GM12878 (cell line): ENCODE data around the gene ERG. TPM values are rescaled to one million over a fixed set of nuclear protein-coding genes. Genes with fewer than 3 reads are reported as not detected.

ENCODE experiments used
- ATAC-seq: fragments of 200-7000 bp; cut with Tn5 transposase; 3 replicates; pipeline ENCODE4 v1.9.1; 2020; ENCODE audit warnings: mild to moderate bottlenecking, moderate library complexity
- BruUV-seq: library from RNA; stranded (reverse); fragments of 400-500 nt; replicated peaks from 2 replicates; lab custom pipeline; 2021; lab: Mats Ljungman, UMichigan
- CTCF ChIA-PET: fragments of 300-600 bp; sonication (Branson Sonifier 250); formaldehyde crosslinking; extraction: SDS; loops from one replicate; lab custom pipeline; 2021; ENCODE audit warnings: inconsistent platforms; lab: Yijun Ruan, JAX
- POLR2A ChIA-PET: fragments of 350-600 bp; formaldehyde crosslinking; extraction: SDS; loops from one replicate; lab custom pipeline; 2021; ENCODE audit warnings: inconsistent platforms; lab: Charles Lee
- RAD21 ChIA-PET: fragments of 300-600 bp; sonication (Branson Sonifier 250); formaldehyde crosslinking; loops from one replicate; lab custom pipeline; 2023; ENCODE audit warnings: antibody characterized with exemption; ENCODE audit not compliant: unreplicated experiment; lab: Charles Lee
- SMC1A ChIA-PET: fragments of 300-600 bp; sonication (Branson Sonifier 250); formaldehyde crosslinking; loops from one replicate; lab custom pipeline; 2023; ENCODE audit not compliant: unreplicated experiment, uncharacterized antibody; lab: Charles Lee
- DNase-seq: peaks from one replicate; pipeline ENCODE4 v3.0.0-alpha.2; 2011; ENCODE audit warnings: low read depth, low spot score
- FAIRE-seq: peaks from 3 replicates; lab custom pipeline; 2011; peaks lifted over from hg19 to GRCh38; lab: Jason Lieb, UNC
- H2AFZ ChIP-seq: 2 replicates; pipeline ENCODE4 v1.6.0; 2011; ENCODE audit warnings: low read depth, low read length, control low read depth; ENCODE audit not compliant: control insufficient read depth
- H3K27ac ChIP-seq: 2 replicates; pipeline ENCODE4 v1.5.1; 2011; ENCODE audit warnings: control low read depth; ENCODE audit not compliant: control insufficient read depth, insufficient read depth
- H3K27me3 ChIP-seq, 2 experiments: replicated peaks in 1 of 2; 2 replicates each; pipeline versions ENCODE4 v1.6.0 to v1.6.1; 2011; ENCODE audit warnings: low read length in 1 of 2; ENCODE audit not compliant: control insufficient read depth in 2 of 2, insufficient read depth in 2 of 2
- H3K36me3 ChIP-seq, 2 experiments: 2 replicates each; pipeline ENCODE4 v1.5.1; 2011; ENCODE audit warnings: low read length in 1 of 2; ENCODE audit not compliant: control insufficient read depth in 2 of 2, insufficient read depth in 2 of 2
- H3K4me1 ChIP-seq: 2 replicates; pipeline ENCODE4 v1.6.1; 2011; ENCODE audit warnings: mild to moderate bottlenecking, low read length, moderate library complexity, mixed read lengths; ENCODE audit not compliant: control insufficient read depth, insufficient read depth
- H3K4me2 ChIP-seq: 2 replicates; pipeline ENCODE4 v1.6.0; 2011; ENCODE audit warnings: control low read depth; ENCODE audit not compliant: control insufficient read depth, insufficient read depth
- H3K4me3 ChIP-seq: fragments of 200-600 bp; sonication (generic); 2 replicates; pipeline ENCODE4 v1.5.1; 2016
- H3K79me2 ChIP-seq: 2 replicates; pipeline ENCODE4 v1.6.0; 2011; ENCODE audit warnings: low read length; ENCODE audit not compliant: control insufficient read depth, insufficient read depth
- H3K9ac ChIP-seq: 2 replicates; pipeline ENCODE4 v1.8.0; 2011; ENCODE audit warnings: low read length, control low read depth, mixed read lengths; ENCODE audit not compliant: control insufficient read depth, insufficient read depth
- H3K9me3 ChIP-seq: replicated peaks from 3 replicates; pipeline ENCODE4 v1.5.1; 2011; ENCODE audit warnings: mild to moderate bottlenecking, low read length; ENCODE audit not compliant: control insufficient read depth, insufficient read depth
- H4K20me1 ChIP-seq: 2 replicates; pipeline ENCODE4 v1.6.0; 2011; ENCODE audit not compliant: control insufficient read depth, insufficient read depth
- FOXM1 ChIP-seq: IDR thresholded peaks from 2 replicates; pipeline ENCODE4 v1.6.1; 2012; ENCODE audit warnings: low read depth, mild to moderate bottlenecking, inconsistent platforms, low read length, moderate library complexity
- GATAD2B ChIP-seq: fragments of 450-650 bp; conservative IDR thresholded peaks from 2 replicates; pipeline ENCODE4 v1.6.1; 2017; ENCODE audit warnings: low read depth, mild to moderate bottlenecking, moderate library complexity
- HCFC1 ChIP-seq: fragments of 150-350 bp; IDR thresholded peaks from 2 replicates; pipeline ENCODE4 v1.6.1; 2014; ENCODE audit warnings: low read length
- KDM1A ChIP-seq: fragments of 200-600 bp; sonication (generic); IDR thresholded peaks from 2 replicates; pipeline ENCODE4 v1.6.1; 2016; ENCODE audit warnings: borderline replicate concordance
- MEF2A ChIP-seq: IDR thresholded peaks from 2 replicates; pipeline ENCODE4 v1.6.1; 2011; ENCODE audit warnings: low read depth, mild to moderate bottlenecking, low read length, moderate library complexity; ENCODE audit not compliant: insufficient read depth
- TCF12 ChIP-seq: IDR thresholded peaks from 2 replicates; pipeline ENCODE4 v1.6.1; 2011; ENCODE audit warnings: low read depth, mild to moderate bottlenecking, low read length
- ZZZ3 ChIP-seq: IDR thresholded peaks from 2 replicates; pipeline ENCODE4 v1.6.1; 2011; ENCODE audit warnings: low read depth; ENCODE audit not compliant: control insufficient read depth, insufficient read length
- WGBS: methylation state at CpG from one replicate; pipeline ENCODE4 v1.1.6; 2016; ENCODE audit warnings: low lambda C conversion rate; ENCODE audit not compliant: insufficient replicate concordance, insufficient coverage; ENCODE audit errors: missing lambda C conversion rate; 5-methylcytosine and 5-hydroxymethylcytosine counted together
- in situ Hi-C: fragments of 300-500 bp; cut with MboI; formaldehyde crosslinking; loops from 9 replicates; pipeline ENCODE4 v1.14.3; 2018; ENCODE audit warnings: mixed read lengths
- intact Hi-C: fragments of 100-400 bp; cut with micrococcal nuclease; formaldehyde crosslinking; loops from one replicate; pipeline ENCODE4 v1.14.2; 2022; ENCODE audit not compliant: unreplicated experiment
- polyA plus RNA-seq, 11 experiments: library from polyadenylated mRNA; depleted of rRNA in 4 of 11; unstranded in 6 of 11; stranded (reverse) in 5 of 11; fragments of >200 nt; fragmentation: Nextera tagmentation in 4 of 11; fragmentation: Illumina TruSeq in 1 of 11; extraction: Ambion mirVana in 4 of 11; extraction: Trizol in 1 of 11; gene quantifications; 1 replicate in 1 of 11; 2 replicates in 10 of 11; pipeline versions ENCODE4 v1.2.1 to v1.2.3, GENCODE V29; 2011 to 2016; ENCODE audit warnings: inconsistent platforms in 2 of 11, missing spikeins in 2 of 11, low read depth in 1 of 11
- total RNA-seq, 4 experiments: library from RNA; depleted of rRNA in 3 of 4; stranded (reverse); fragments of >200 nt in 3 of 4; fragmentation: Illumina TruSeq in 1 of 4; extraction: Trizol in 1 of 4; gene quantifications; 2 replicates each; pipeline versions ENCODE4 v1.2.1 to v1.2.3, GENCODE V29; 2013 to 2021
- TF ChIP-seq, protein P1 (sequence below): IDR thresholded peaks from 2 replicates; pipeline ENCODE4 v1.6.1; 2011; ENCODE audit warnings: low read depth, mild to moderate bottlenecking, low read length, moderate library complexity, borderline replicate concordance; ENCODE audit errors: extremely low read depth
- TF ChIP-seq, protein P2 (sequence below): fragments of 450-650 bp; conservative IDR thresholded peaks from 2 replicates; pipeline ENCODE4 v1.6.1; 2017; ENCODE audit warnings: mild to moderate bottlenecking, moderate library complexity

ERG gene
- total and polyA plus RNA-seq, 10 of the 15 experiments (the other 5 are each of a cell fraction or from before 2014, with no cell fraction given): not detected

DNA sequence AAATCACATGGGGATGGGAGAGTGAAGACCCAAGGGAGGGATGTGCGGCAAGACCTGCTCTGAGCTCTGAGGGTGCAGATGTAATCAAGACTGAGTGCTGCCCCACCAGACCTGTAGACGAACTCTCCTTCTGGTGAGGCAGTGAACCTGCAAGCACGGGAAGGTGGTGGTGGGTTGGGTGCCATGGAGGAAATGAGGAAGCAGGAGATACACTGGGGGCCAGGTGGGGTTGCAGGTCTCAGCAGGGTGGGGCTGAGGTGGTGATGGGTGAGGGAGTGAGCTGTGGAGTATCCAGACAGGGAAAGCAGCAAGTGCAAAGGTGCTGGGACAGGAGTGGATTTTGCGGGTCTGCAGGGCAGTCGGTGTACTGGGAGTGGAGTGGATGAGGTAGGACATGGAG, 139.2 kb downstream of the ERG start:
- ChIA-PET POLR2A (no interaction called here), RAD21 (interaction anchor here (1.4 kb wide), 1 partner anchor 647 kb away, joined by 3 read pairs; no protein-coding TSS in a partner anchor), CTCF (no interaction called here), SMC1A (no interaction called here)
- Histone ChIP-seq H3K4me1 (no peaks in the 10 kb centered on the region), H3K9ac (no peak overlapping the region), H3K79me2 (no peaks in the 10 kb centered on the region), H3K27ac (no peak overlapping the region), H3K36me3 (no peaks in the 10 kb centered on the region), H3K4me2 (no peak overlapping the region), H3K27me3 (no peaks in the 10 kb centered on the region), H3K4me3 (no peak overlapping the region), H4K20me1 (no peaks in the 10 kb centered on the region), H2AFZ (no peak overlapping the region), H3K9me3 (no peaks in the 10 kb centered on the region)
- in situ Hi-C loops: no loop called here
- intact Hi-C loops: no loop called here
- BruUV-seq: no TSS peak
- WGBS: 34% methylated on average over 5 of the region's 5 CpGs
- TF ChIP-seq, protein P1, sequence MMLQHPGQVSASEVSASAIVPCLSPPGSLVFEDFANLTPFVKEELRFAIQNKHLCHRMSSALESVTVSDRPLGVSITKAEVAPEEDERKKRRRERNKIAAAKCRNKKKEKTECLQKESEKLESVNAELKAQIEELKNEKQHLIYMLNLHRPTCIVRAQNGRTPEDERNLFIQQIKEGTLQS: no peak
- TF ChIP-seq FOXM1 (no peak), ZZZ3 (no peak), GATAD2B (no peak), KDM1A (no peak), TCF12 (no peak), HCFC1 (no peak), MEF2A (no peak)
- TF ChIP-seq, protein P2, sequence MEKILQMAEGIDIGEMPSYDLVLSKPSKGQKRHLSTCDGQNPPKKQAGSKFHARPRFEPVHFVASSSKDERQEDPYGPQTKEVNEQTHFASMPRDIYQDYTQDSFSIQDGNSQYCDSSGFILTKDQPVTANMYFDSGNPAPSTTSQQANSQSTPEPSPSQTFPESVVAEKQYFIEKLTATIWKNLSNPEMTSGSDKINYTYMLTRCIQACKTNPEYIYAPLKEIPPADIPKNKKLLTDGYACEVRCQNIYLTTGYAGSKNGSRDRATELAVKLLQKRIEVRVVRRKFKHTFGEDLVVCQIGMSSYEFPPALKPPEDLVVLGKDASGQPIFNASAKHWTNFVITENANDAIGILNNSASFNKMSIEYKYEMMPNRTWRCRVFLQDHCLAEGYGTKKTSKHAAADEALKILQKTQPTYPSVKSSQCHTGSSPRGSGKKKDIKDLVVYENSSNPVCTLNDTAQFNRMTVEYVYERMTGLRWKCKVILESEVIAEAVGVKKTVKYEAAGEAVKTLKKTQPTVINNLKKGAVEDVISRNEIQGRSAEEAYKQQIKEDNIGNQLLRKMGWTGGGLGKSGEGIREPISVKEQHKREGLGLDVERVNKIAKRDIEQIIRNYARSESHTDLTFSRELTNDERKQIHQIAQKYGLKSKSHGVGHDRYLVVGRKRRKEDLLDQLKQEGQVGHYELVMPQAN: no peak
- ATAC-seq: no peak
- no peak for DNase-seq
- no peak for FAIRE-seq
